Fibroblast of lung (primary cell): ENCODE data around the gene TWF1. TPM values are rescaled to one million over a fixed set of nuclear protein-coding genes. Genes with fewer than 3 reads are reported as not detected.

Experiments
- DNase-seq, 2 donors: peaks; one replicate each; pipeline versions ENCODE4 v3.0.0 to v3.0.0-alpha.2; 2010; ENCODE audit warnings: low read depth in 2 of 2
- H2AFZ ChIP-seq: 2 replicates; pipeline ENCODE4 v1.5.1; 2012; ENCODE audit warnings: low read length, control low read depth, inconsistent platforms
- H3K27ac ChIP-seq: 2 replicates; pipeline ENCODE4 v1.5.1; 2011; ENCODE audit warnings: low read length, control low read depth; ENCODE audit not compliant: insufficient read depth
- H3K27me3 ChIP-seq: 2 replicates; pipeline ENCODE4 v1.5.1; 2011; ENCODE audit warnings: mild to moderate bottlenecking, low read length; ENCODE audit not compliant: control insufficient read depth, insufficient read depth
- H3K36me3 ChIP-seq: 2 replicates; pipeline ENCODE4 v1.5.1; 2011; ENCODE audit warnings: low read length; ENCODE audit not compliant: control insufficient read depth, insufficient read depth
- H3K4me1 ChIP-seq: 2 replicates; pipeline ENCODE4 v1.5.1; 2011; ENCODE audit warnings: low read length; ENCODE audit not compliant: control insufficient read depth, insufficient read depth; ENCODE audit errors: extremely low read depth
- H3K4me2 ChIP-seq: 2 replicates; pipeline ENCODE4 v1.5.1; 2011; ENCODE audit warnings: low read length, control low read depth; ENCODE audit not compliant: insufficient read depth; ENCODE audit errors: extremely low read depth
- H3K4me3 ChIP-seq, 4 experiments: fragments of 200-600 bp in 1 of 4; sonication (generic) in 1 of 4; replicated peaks in 1 of 4; 2 replicates each; pipeline ENCODE4 v1.5.1; 2011 to 2016; ENCODE audit warnings: low read length in 4 of 4, low read depth in 3 of 4, mild to moderate bottlenecking in 3 of 4, control low read depth in 2 of 4, inconsistent platforms in 1 of 4, mixed read lengths in 1 of 4; ENCODE audit not compliant: insufficient read depth in 1 of 4; ENCODE audit errors: control extremely low read depth in 1 of 4
- H3K79me2 ChIP-seq: 2 replicates; pipeline ENCODE4 v1.5.1; 2012; ENCODE audit warnings: mild to moderate bottlenecking, low read length, inconsistent platforms; ENCODE audit not compliant: control insufficient read depth, insufficient read depth
- H3K9ac ChIP-seq: 2 replicates; pipeline ENCODE4 v1.5.1; 2011; ENCODE audit warnings: mild to moderate bottlenecking, low read length, control low read depth; ENCODE audit not compliant: insufficient read depth
- H3K9me3 ChIP-seq: 2 replicates; pipeline ENCODE4 v1.5.1; 2012; ENCODE audit warnings: low read depth, low read length; ENCODE audit not compliant: control insufficient read depth, insufficient read depth
- H4K20me1 ChIP-seq: 2 replicates; pipeline ENCODE4 v1.5.1; 2011; ENCODE audit warnings: low read length; ENCODE audit not compliant: control insufficient read depth, insufficient read depth; ENCODE audit errors: extremely low read depth
- CTCF ChIP-seq, 2 donors: IDR thresholded peaks in 1 of 2; conservative IDR thresholded peaks in 1 of 2; 1 replicate in 1 of 2; 2 replicates in 1 of 2; pipeline ENCODE4 v1.5.1; 2011 to 2012; ENCODE audit warnings: low read length in 2 of 2, control low read depth in 1 of 2, inconsistent platforms in 1 of 2, low read depth in 1 of 2, mild to moderate bottlenecking in 1 of 2
- EZH2 ChIP-seq: IDR thresholded peaks from 2 replicates; pipeline ENCODE4 v1.5.1; 2012; ENCODE audit warnings: low read length, control low read depth, mild to moderate bottlenecking; ENCODE audit errors: missing control alignments
- polyA plus RNA-seq, 2 donors: library from polyadenylated mRNA; depleted of rRNA in 1 of 2; stranded (reverse) in 1 of 2; unstranded in 1 of 2; fragments of >200 nt; gene quantifications; 2 replicates each; pipeline ENCODE4 v1.2.1, GENCODE V29; 2011 to 2012; ENCODE audit warnings: missing spikeins in 1 of 2
- total RNA-seq: library from RNA; depleted of rRNA; stranded (reverse); fragments of >200 nt; gene quantifications from 2 replicates; pipeline ENCODE4 v1.2.1, GENCODE V29; 2014

The TWF1 gene
- total and polyA plus RNA-seq, 2 donors (not counting 1 experiment from before 2014, with no cell fraction given): 117 to 140 TPM

GRCh38 chr12:43835656-43836474 is 29.7 kb upstream of the TWF1 start, which contains the start of gene TMEM117:
Gene TMEM117 (plus strand): TSS chr12:43836081.
- Histone ChIP-seq H4K20me1 (no peaks in the 10 kb centered on the region), H3K4me3 (peak within 1 kb of the TSS; percentile 69 to 81 (median 74)), H3K79me2 (no peaks in the 10 kb centered on the region), H3K9me3 (no peaks in the 10 kb centered on the region), H3K36me3 (no peaks in the 10 kb centered on the region), H3K4me2 (peak within 1 kb of the TSS; percentile 73), H3K27me3 (no peaks in the 10 kb centered on the region), H3K9ac (peak within 1 kb of the TSS; percentile 80), H3K4me1 (no peaks in the 10 kb centered on the region), H3K27ac (peak within 1 kb of the TSS; percentile 81), H2AFZ (peak within 1 kb of the TSS; percentile 92)
- DNase-seq: peak; percentile 52 to 56
- TF ChIP-seq EZH2 (no peak), CTCF (conservative IDR thresholded peaks at IDR 0.05 in 1 of 2, IDR thresholded peaks at IDR 0.05 in 1 of 2; ENCODE audit: low read depth in 1 of 2, low read length in 2 of 2) (no peak)

GRCh38 chr12:43835264-43835655 is 29.1 kb upstream of the TWF1 start:
- peak overlapping the region; percentile 80 for H3K9ac ChIP-seq
- H3K36me3 ChIP-seq: no peaks in the 10 kb centered on the region
- peak overlapping the region; percentile 73 for H3K4me2 ChIP-seq
- peak overlapping the region; percentile 63 to 76 (median 71) for H3K4me3 ChIP-seq
- H2AFZ ChIP-seq: peak overlapping the region; percentile 92
- H3K27me3 ChIP-seq: no peaks in the 10 kb centered on the region
- no peak overlapping the region for H3K27ac ChIP-seq
- H3K4me1 ChIP-seq: no peaks in the 10 kb centered on the region
- peak; percentile 19 to 22 for DNase-seq
- H4K20me1 ChIP-seq: no peaks in the 10 kb centered on the region
- H3K79me2 ChIP-seq: no peaks in the 10 kb centered on the region
- no peaks in the 10 kb centered on the region for H3K9me3 ChIP-seq
- TF ChIP-seq EZH2: no peak
- no peak for TF ChIP-seq CTCF (conservative IDR thresholded peaks at IDR 0.05 in 1 of 2, IDR thresholded peaks at IDR 0.05 in 1 of 2; ENCODE audit: low read depth in 1 of 2, low read length in 2 of 2)

GRCh38 chr12:43832463-43833168 is 26.5 kb upstream of the TWF1 start:
- TF ChIP-seq EZH2 (no peak), CTCF (conservative IDR thresholded peaks at IDR 0.05 in 1 of 2, IDR thresholded peaks at IDR 0.05 in 1 of 2; ENCODE audit: low read depth in 1 of 2, low read length in 2 of 2) (no peak)
- Histone ChIP-seq H3K9me3 (no peaks in the 10 kb centered on the region), H3K9ac (no peak overlapping the region), H2AFZ (no peak overlapping the region), H3K36me3 (no peaks in the 10 kb centered on the region), H3K27me3 (no peaks in the 10 kb centered on the region), H3K4me3 (no peak overlapping the region), H3K4me2 (no peak overlapping the region), H3K4me1 (no peaks in the 10 kb centered on the region), H4K20me1 (no peaks in the 10 kb centered on the region), H3K27ac (no peak overlapping the region), H3K79me2 (no peaks in the 10 kb centered on the region)
- no peak for DNase-seq
